PC-3 (cell line): ENCODE data around the gene KNDC1.

Experiments
- CTCF ChIP-seq: fragments of 300-600 bp; sonication (generic); conservative IDR thresholded peaks from 2 replicates; pipeline ENCODE4 v1.5.1; 2017; ENCODE audit warnings: antibody characterized with exemption, low read depth, mild to moderate bottlenecking, low read length
- EZH2 ChIP-seq: fragments of 300-600 bp; sonication (generic); IDR thresholded peaks from one replicate; pipeline ENCODE4 v1.6.1; 2017; ENCODE audit warnings: antibody characterized with exemption, mild to moderate bottlenecking, low read length; ENCODE audit not compliant: unreplicated experiment
- EZH2phosphoT487 ChIP-seq: fragments of 300-600 bp; sonication (generic); IDR thresholded peaks from 2 replicates; pipeline ENCODE4 v1.6.1; 2018; ENCODE audit warnings: mild to moderate bottlenecking, antibody characterized with exemption, low read length, borderline replicate concordance

GRCh38 chr10:133199992-133200611 is 40.1 kb downstream of the KNDC1 start:
- TF ChIP-seq CTCF, result no peak
- no peak for TF ChIP-seq EZH2
- TF ChIP-seq EZH2phosphoT487, result no peak
